Kidney epithelial cell (primary cell): Measurements from ENCODE around the gene CISD1. TPM values are rescaled to one million over a fixed set of nuclear protein-coding genes. Genes with fewer than 3 reads are reported as not detected.

Source experiments
- DNase-seq: peaks from one replicate; pipeline ENCODE4 v3.0.0-alpha.2; 2010; ENCODE audit warnings: low read depth
- H3K27me3 ChIP-seq: 2 replicates; pipeline ENCODE4 v1.6.0; 2011; ENCODE audit warnings: low read length; ENCODE audit not compliant: control insufficient read depth, insufficient read depth
- H3K36me3 ChIP-seq: 2 replicates; pipeline ENCODE4 v1.5.1; 2011; ENCODE audit warnings: low read length; ENCODE audit not compliant: control insufficient read depth, insufficient read depth
- H3K4me3 ChIP-seq: 2 replicates; pipeline ENCODE4 v1.5.1; 2011; ENCODE audit warnings: low read depth, mild to moderate bottlenecking, control low read depth, low read length
- CTCF ChIP-seq: IDR thresholded peaks from 2 replicates; pipeline ENCODE4 v1.5.1; 2011; ENCODE audit warnings: mild to moderate bottlenecking, moderate library complexity, low read length, control low read depth, inconsistent platforms; ENCODE audit not compliant: insufficient read depth, poor library complexity, severe bottlenecking
- total RNA-seq: library from RNA; depleted of rRNA; stranded (reverse); fragments of >200 nt; gene quantifications from 2 replicates; pipeline ENCODE4 v1.2.3, GENCODE V29; 2015

CISD1 gene
- total RNA-seq, 1 donor from 2014 or later, result 17.0 TPM

- Histone ChIP-seq H3K36me3 (no peaks in the 10 kb centered on the region), H3K4me3 (no peak overlapping the region), H3K27me3 (no peaks in the 10 kb centered on the region)
- no peak for TF ChIP-seq CTCF
- DNase-seq, result no peak
These were observed 31.7 kb downstream of the CISD1 start for GRCh38 chr10:58300676-58301075.

GRCh38 chr10:58302254-58302653 lies 33.3 kb downstream of the CISD1 start:
- H3K27me3 ChIP-seq, result no peaks in the 10 kb centered on the region
- no peaks in the 10 kb centered on the region for H3K36me3 ChIP-seq
- H3K4me3 ChIP-seq, result no peak overlapping the region
- no peak for DNase-seq
- TF ChIP-seq CTCF, result no peak

GRCh38 chr10:58304099-58304633 lies 35.2 kb downstream of the CISD1 start:
- DNase-seq, result no peak
- TF ChIP-seq CTCF, result no peak
- Histone ChIP-seq H3K27me3 (no peaks in the 10 kb centered on the region), H3K4me3 (no peak overlapping the region), H3K36me3 (no peaks in the 10 kb centered on the region)

- TF ChIP-seq CTCF, result no peak
- Histone ChIP-seq H3K36me3 (no peaks in the 10 kb centered on the region), H3K27me3 (no peaks in the 10 kb centered on the region), H3K4me3 (no peak overlapping the region)
- no peak for DNase-seq
These were observed 36.9 kb downstream of the CISD1 start for GRCh38 chr10:58305821-58306220.

GRCh38 chr10:58307676-58308075 lies 38.7 kb downstream of the CISD1 start:
- no peak for TF ChIP-seq CTCF
- no peak overlapping the region for H3K4me3 ChIP-seq
- H3K27me3 ChIP-seq, result no peaks in the 10 kb centered on the region
- H3K36me3 ChIP-seq, result no peaks in the 10 kb centered on the region
- DNase-seq, result no peak

GRCh38 chr10:58311026-58311425 lies 42.1 kb downstream of the CISD1 start:
- Histone ChIP-seq H3K36me3 (no peaks in the 10 kb centered on the region), H3K4me3 (no peak overlapping the region), H3K27me3 (no peaks in the 10 kb centered on the region)
- DNase-seq, result no peak
- TF ChIP-seq CTCF, result no peak
